ENCODE data around the gene PRTFDC1. TPM values are rescaled to one million over a fixed set of nuclear protein-coding genes. Genes with fewer than 3 reads are reported as not detected.

Gene PRTFDC1
- total and polyA plus RNA-seq, 2 donors from 2014 or later = 3.8 to 6.1 TPM

DNA sequence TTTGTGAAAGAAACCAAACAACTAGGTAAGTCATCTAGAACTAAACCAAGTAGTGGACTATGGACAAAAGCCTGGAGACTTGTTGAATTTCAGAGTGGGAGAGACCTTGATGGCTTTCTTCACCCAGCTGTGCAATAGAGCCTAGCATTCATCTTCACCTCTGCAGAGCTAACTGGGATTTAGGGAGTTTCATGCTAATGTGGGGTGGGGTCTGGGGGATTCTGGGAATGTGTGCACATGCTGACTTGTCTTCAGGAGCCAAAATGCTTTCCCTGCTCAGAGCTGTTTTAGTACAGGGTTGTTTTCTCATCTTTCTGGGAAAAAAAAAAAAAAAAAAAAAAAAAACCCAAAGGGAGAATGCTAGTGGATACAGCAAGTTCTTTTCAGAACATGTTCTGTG lies 147.4 kb downstream of the PRTFDC1 start:
- Histone ChIP-seq H3K4me3 (ENCODE audit: low read length in 3 of 3) (no peak overlapping the region), H3K36me3 (ENCODE audit: control insufficient read depth in 2 of 3, insufficient read depth in 3 of 3, low read length in 3 of 3) (no peaks in the 10 kb centered on the region), H3K9ac (ENCODE audit: low read length in 3 of 3) (no peak overlapping the region), H3K27me3 (ENCODE audit: control insufficient read depth, insufficient read depth, low read length) (no peaks in the 10 kb centered on the region), H3K27ac (ENCODE audit: low read depth in 2 of 2, low read length in 2 of 2) (no peak overlapping the region), H3K4me1 (ENCODE audit: control insufficient read depth in 2 of 3, insufficient read depth in 2 of 3, low read depth in 1 of 3, low read length in 3 of 3) (no peaks in the 10 kb centered on the region), H3K9me3 (ENCODE audit: control insufficient read depth in 2 of 3, insufficient read depth in 1 of 3, low read length in 3 of 3) (no peaks in the 10 kb centered on the region)
- DNase-seq (no peak), FAIRE-seq (no peak)
- intact Hi-C loops (cut with DNase I) = no loop called here
- TF ChIP-seq, protein P1, sequence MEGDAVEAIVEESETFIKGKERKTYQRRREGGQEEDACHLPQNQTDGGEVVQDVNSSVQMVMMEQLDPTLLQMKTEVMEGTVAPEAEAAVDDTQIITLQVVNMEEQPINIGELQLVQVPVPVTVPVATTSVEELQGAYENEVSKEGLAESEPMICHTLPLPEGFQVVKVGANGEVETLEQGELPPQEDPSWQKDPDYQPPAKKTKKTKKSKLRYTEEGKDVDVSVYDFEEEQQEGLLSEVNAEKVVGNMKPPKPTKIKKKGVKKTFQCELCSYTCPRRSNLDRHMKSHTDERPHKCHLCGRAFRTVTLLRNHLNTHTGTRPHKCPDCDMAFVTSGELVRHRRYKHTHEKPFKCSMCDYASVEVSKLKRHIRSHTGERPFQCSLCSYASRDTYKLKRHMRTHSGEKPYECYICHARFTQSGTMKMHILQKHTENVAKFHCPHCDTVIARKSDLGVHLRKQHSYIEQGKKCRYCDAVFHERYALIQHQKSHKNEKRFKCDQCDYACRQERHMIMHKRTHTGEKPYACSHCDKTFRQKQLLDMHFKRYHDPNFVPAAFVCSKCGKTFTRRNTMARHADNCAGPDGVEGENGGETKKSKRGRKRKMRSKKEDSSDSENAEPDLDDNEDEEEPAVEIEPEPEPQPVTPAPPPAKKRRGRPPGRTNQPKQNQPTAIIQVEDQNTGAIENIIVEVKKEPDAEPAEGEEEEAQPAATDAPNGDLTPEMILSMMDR (IDR thresholded peaks at IDR 0.05; ENCODE audit: borderline replicate concordance, extremely low read depth, insufficient read depth) = no peak

DNA sequence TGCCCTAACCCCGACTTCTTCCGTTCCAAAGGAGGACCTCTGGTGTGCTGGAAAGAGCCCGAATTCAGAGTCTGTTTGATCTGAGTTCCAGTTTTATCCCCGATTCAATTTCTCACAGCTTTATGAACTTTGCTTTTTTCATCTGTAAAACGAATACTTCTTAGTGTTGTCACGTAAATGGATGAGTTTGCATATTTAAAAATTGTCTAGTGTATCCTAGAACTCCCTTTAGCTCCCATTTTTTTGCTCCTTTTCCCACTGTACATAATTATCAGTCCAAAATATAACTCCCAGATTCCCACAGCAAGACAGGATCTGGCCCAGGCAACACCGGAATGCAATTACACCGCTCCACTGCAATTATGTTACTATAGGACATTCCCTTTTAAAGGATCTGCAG lies 148.0 kb downstream of the PRTFDC1 start:
- TF ChIP-seq, protein P1 (IDR thresholded peaks at IDR 0.05; ENCODE audit: borderline replicate concordance, extremely low read depth, insufficient read depth) = no peak
- no peak overlapping the region for H3K9ac ChIP-seq (ENCODE audit: low read length in 3 of 3)
- DNase-seq (no peak), FAIRE-seq (no peak)
- H3K27me3 ChIP-seq (ENCODE audit: control insufficient read depth, insufficient read depth, low read length) = no peaks in the 10 kb centered on the region
- H3K9me3 ChIP-seq (ENCODE audit: control insufficient read depth in 2 of 3, insufficient read depth in 1 of 3, low read length in 3 of 3) = no peaks in the 10 kb centered on the region
- no peaks in the 10 kb centered on the region for H3K36me3 ChIP-seq (ENCODE audit: control insufficient read depth in 2 of 3, insufficient read depth in 3 of 3, low read length in 3 of 3)
- no peak overlapping the region for H3K4me3 ChIP-seq (ENCODE audit: low read length in 3 of 3)
- no peaks in the 10 kb centered on the region for H3K4me1 ChIP-seq (ENCODE audit: control insufficient read depth in 2 of 3, insufficient read depth in 2 of 3, low read depth in 1 of 3, low read length in 3 of 3)
- intact Hi-C loops (cut with DNase I) = no loop called here
- no peak overlapping the region for H3K27ac ChIP-seq (ENCODE audit: low read depth in 2 of 2, low read length in 2 of 2)

DNA sequence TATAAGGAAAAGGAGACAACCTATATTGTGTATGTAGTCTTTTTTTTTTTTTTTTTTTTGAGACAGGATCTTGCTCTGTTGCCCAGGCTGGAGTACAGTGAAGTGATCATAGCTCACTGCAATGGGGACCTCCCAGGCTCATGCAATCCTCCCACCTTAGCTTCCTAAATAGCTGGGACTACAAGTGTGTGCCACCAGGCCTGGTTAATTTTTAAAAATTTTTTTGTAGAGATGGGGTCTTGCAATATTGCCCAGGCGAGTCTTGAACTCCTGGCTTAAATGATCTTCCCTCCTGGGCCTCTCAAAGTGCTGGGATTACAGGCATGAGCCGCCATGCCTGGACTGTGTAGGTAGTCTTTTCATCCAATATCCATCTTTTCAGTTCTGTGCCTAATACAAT lies 150.0 kb downstream of the PRTFDC1 start:
- H3K36me3 ChIP-seq (ENCODE audit: control insufficient read depth in 2 of 3, insufficient read depth in 3 of 3, low read length in 3 of 3) = no peaks in the 10 kb centered on the region
- intact Hi-C loops (cut with DNase I) = no loop called here
- H3K9ac ChIP-seq (ENCODE audit: low read length in 3 of 3) = no peak overlapping the region
- H3K4me3 ChIP-seq (ENCODE audit: low read length in 3 of 3) = no peak overlapping the region
- no peaks in the 10 kb centered on the region for H3K4me1 ChIP-seq (ENCODE audit: control insufficient read depth in 2 of 3, insufficient read depth in 2 of 3, low read depth in 1 of 3, low read length in 3 of 3)
- H3K27ac ChIP-seq (ENCODE audit: low read depth in 2 of 2, low read length in 2 of 2) = no peak overlapping the region
- TF ChIP-seq, protein P1 (IDR thresholded peaks at IDR 0.05; ENCODE audit: borderline replicate concordance, extremely low read depth, insufficient read depth) = no peak
- no peaks in the 10 kb centered on the region for H3K9me3 ChIP-seq (ENCODE audit: control insufficient read depth in 2 of 3, insufficient read depth in 1 of 3, low read length in 3 of 3)
- DNase-seq (no peak), FAIRE-seq (no peak)
- no peaks in the 10 kb centered on the region for H3K27me3 ChIP-seq (ENCODE audit: control insufficient read depth, insufficient read depth, low read length)

DNA sequence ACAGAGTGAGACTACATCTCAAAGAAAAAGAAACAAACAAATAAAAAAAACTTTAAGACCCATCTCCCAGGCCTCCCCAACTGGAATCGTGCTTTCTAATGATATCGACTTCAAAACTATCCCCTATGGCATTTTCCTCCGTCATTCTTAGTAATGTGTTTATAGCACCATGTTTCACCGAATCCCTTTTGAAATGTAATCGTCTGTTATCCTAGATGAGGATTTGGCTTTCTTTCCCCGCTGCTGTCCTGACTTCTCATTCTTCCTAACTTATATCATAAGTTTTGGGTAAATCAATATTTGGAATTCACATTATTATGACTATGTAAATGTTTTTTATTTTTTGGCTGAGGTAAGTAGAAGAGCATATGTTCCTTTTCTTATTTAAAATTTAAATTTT lies 151.5 kb downstream of the PRTFDC1 start:
- Histone ChIP-seq H3K9me3 (ENCODE audit: control insufficient read depth in 2 of 3, insufficient read depth in 1 of 3, low read length in 3 of 3) (no peaks in the 10 kb centered on the region), H3K36me3 (ENCODE audit: control insufficient read depth in 2 of 3, insufficient read depth in 3 of 3, low read length in 3 of 3) (no peaks in the 10 kb centered on the region), H3K4me1 (ENCODE audit: control insufficient read depth in 2 of 3, insufficient read depth in 2 of 3, low read depth in 1 of 3, low read length in 3 of 3) (no peaks in the 10 kb centered on the region), H3K9ac (ENCODE audit: low read length in 3 of 3) (no peak overlapping the region), H3K27ac (ENCODE audit: low read depth in 2 of 2, low read length in 2 of 2) (no peak overlapping the region), H3K4me3 (ENCODE audit: low read length in 3 of 3) (no peak overlapping the region), H3K27me3 (ENCODE audit: control insufficient read depth, insufficient read depth, low read length) (no peaks in the 10 kb centered on the region)
- TF ChIP-seq, protein P1 (IDR thresholded peaks at IDR 0.05; ENCODE audit: borderline replicate concordance, extremely low read depth, insufficient read depth) = no peak
- DNase-seq (no peak), FAIRE-seq (no peak)
- intact Hi-C loops (cut with DNase I) = no loop called here
